Globus pallidus (tissue), 1 donor: ENCODE measurements around the gene MCTP1.
A peak's percentile ranks its signal among the peaks of the same experiment; 100 is the strongest.

Experiments
- DNase-seq: peaks from one replicate; pipeline ENCODE4 v3.0.0-alpha.2; 2015; ENCODE audit warnings: low spot score

Gene MCTP1

DNA sequence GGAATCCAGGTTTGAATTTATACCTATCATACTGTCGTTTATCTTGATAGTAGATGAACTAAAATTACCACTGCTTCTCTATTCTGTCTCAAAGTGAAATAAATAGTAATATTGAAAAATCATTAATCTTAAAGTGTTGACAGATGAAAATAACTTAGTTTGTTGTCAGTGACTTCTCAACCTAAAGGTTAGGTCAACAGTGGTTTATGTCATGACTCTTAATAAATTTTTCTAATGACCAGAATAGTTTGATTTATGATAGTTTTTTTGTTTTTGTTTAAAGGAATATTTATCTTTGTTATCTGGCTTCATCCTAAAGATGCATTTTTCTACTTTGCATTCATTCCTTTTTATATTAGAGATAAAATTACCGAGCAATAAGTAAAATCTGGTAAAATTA is 585.3 kb downstream of the MCTP1 start:
- no peak for DNase-seq

DNA sequence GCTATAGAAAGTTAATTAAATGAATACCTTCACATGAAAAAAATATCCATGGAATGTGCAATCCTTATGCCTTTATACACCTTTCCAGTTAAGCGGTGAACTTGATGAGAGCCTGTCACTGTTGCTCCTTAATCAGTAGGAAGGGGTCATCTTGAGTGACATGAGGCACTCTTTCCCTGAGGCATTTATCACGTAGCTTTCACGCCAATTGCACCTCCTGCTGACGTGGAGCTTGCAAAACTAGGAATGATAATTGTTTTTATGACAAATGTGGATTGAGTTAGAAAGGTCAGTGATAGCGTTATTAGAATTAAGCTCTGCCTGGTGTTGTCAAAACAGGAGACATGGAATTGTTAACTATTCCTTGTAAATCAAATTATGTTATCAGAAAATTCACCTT is 586.7 kb downstream of the MCTP1 start:
- DNase-seq = no peak

DNA sequence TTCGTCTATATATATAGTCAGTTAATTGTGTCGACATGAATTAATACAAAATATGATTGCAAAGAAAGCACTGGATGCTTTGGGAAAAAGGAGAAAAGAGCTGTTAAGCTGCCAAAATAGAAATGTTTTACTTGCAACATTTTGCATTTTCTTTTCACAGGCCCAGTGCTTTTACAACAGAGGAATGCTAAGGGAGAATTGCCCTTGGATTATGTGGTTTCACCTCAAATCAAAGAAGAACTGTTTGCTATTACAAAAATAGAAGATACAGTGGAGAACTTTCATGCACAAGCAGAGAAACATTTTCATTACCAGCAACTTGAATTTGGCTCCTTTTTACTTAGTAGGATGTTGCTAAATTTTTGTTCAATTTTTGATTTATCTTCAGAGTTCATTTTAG is 590.2 kb downstream of the MCTP1 start:
- no peak for DNase-seq

DNA sequence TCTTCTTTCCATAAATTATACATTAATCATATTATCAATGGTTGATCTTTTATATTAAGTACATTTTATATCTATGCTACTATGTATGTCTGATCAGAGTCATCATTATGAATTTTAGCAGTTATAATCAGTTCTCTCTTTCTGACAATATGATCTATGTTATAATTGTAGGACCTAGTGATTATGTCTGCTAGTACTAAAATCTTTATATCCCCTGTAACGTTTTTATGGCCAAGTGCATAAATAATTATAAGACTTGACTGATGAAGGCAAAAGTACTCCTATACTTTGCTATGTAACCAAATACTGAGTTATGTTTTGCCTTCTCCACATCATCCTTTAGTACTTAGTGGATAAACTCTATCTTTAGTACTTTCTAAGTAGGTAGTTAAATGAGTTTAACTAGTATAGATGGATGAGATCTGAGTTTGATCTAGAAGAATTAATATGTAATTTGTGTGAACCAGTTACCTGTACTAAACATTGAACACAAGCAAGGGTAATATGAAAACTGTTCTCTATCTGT is 591.0 kb downstream of the MCTP1 start:
- no peak for DNase-seq

- DNase-seq = peak; percentile 16
Measured at GRCh38 chr5:94693043-94693822, 591.7 kb downstream of the MCTP1 start.

DNA sequence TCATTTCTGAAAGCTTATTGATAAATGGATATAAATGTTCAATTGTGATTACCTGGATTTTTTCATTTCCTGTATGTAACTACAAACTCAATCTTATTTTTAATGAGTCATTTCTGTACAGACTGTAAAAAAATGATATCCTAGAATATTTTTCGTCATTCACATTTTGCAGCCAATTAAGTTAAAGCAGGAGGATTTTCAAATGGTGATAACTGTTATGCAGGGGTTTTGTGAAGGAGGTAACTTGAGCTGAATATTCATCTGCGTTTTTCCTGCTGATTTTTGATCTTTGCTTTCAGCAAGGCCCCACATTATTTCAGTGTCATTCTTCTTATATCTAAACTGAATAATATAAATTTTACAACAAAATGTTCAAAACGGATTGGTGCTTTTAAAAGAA is 592.3 kb downstream of the MCTP1 start:
- no peak for DNase-seq

DNA sequence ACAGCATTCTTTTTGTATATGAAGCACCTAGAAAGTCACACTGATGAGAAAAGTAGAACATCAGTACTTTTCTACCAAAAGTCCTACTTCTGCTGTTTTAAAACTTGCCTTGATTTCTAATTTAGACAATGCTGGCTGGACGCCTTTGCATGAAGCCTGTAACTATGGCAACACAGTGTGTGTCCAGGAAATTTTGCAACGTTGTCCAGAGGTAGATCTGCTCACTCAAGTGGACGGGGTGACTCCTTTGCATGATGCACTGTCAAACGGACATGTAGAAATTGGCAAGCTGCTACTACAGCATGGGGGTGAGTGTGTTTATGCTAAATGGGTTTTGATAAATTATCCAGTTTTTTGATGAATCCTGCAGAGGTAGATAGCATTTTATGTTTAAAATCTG is 592.9 kb downstream of the MCTP1 start:
- peak; percentile 16 for DNase-seq

- no peak for DNase-seq
Measured at GRCh38 chr5:94691291-94691690, 593.6 kb downstream of the MCTP1 start.

DNA sequence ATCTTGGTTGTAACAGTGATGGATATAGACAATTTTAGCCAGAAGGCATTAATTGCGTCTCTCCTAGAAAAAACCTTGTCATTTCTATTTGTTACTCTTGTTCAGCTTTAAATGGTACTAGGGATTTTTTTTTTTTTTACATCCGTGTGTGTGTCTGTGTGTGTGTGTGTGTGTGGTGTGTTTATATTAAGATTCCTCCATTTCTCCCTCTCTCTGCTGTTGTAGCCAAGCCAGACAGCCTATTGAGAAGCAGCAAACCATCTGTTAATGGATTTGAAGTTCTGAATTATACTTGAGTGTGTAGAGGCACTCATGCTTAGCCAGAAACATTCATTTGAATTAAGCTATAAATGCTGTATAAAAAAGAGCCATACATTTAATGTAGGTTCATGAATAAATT is 594.1 kb downstream of the MCTP1 start:
- DNase-seq = no peak

DNA sequence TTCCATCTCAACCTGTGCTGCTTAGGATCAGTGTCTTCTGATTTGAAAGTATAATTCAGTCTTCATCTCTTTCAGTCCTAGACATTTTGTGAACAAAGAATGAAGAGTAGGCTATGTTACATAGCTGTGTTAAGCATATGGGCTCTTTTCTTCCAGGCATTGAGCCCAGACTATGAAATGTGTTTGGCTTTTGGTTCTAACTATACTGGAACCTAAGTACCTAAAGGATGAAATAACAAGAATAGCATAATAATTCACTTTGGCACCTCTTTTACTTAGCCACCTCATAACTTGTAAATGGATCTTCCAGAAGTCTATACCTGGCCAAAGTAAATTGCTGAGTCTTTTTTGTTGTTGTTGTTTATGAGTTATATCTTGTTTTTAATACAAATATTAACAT is 595.0 kb downstream of the MCTP1 start:
- DNase-seq = no peak

GRCh38 chr5:94682814-94683520 is 601.9 kb downstream of the MCTP1 start:
- DNase-seq = no peak

- no peak for DNase-seq
Measured at GRCh38 chr5:94675965-94676618, 608.8 kb downstream of the MCTP1 start.

DNA sequence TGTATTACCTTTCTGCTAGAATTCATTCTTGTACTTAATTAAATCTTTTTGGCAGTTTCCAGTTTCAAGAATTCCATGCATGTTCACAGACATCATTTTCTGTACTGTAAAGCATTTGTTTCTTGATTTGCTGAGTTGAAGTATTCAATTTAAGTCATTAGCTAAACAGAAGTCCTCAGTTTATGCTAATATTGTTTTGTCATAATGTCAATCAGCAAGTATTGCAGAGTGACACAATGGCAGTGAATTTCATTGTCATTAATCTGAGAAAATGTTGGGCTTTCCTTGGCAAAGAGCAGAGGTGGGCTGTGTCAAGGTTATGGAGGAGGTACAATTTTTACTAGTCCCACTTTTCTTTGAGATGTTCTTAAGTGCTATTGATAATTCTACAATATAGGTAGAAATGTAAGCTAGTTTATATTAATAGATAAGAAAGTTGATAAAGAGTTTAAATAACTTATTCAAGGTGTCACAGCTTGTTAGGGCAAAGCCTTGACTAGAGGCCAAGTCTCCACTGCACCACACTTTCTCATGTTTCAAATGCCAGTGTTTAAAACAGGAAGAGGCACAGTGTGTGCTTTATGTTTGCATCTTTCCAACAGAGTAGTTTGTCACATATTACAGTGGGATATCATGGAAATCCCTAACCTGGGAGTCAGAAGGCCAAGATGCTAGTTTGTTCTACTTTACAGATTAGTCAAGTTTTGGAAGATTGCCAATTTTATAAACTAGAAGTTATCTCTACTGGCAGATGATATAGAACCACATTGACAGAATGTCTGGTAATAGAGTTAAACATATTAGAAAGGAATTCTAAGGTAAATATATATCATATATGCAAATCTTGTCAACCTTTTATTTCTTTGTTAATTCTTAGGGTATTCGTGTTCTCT is 610.2 kb downstream of the MCTP1 start:
- no peak for DNase-seq

DNA sequence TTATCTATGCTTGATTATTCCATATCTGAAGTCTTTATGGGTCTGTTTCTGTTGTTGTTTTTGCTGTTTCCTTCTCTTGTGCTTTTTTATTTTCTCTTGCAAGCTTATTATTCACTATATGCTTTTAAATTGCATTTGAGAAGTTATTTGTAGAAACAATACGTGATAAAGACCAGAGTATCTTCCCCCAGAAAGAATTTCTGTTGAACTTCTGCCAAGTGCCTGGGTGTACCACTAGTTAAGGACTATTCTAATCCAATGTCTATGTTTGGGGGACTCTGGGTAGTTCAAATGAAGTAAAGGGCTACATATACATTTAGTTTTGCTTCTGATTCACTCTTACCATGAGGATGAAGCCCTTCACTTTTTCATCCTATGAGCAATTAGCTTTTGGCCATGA is 612.1 kb downstream of the MCTP1 start:
- no peak for DNase-seq

DNA sequence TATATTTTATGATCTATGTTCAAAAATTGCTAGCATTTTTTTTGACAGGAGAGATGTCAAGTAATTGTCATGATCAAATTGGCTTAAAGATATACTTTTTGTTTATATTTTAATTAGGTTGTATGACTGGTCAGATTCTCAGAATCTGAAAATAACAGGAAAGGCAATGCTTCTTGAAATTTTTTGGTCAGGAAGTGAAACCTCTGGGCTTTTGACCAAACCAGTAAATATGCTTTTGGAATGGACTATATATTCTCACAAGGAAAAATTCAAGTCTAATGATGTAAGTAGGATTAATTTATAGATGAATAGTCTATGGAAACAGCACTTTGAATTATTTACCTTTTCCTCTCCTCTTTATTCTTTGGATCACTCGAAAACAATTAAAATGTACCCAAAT is 614.2 kb downstream of the MCTP1 start:
- no peak for DNase-seq

GRCh38 chr5:94667937-94668336 is 617.0 kb downstream of the MCTP1 start:
- DNase-seq = no peak

DNA sequence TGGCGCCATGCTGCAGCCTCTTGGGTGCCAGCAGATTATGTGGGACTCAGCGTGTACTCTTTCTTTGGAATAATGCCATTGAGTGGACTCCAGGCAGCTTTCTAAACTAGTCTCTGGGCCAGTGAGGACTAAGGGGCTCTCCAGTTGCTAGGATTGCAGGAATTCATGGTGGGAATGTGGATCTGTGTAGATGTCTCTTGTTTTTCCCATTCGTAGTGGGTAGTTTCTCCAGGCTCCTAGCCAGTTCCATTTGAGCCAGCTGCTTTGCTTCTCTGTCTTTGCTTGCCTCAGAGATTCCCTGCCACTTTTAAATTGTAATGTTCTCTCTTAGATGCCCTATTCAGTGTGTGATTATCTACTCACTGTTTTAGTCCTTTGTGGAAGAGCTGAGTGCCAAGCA is 623.8 kb downstream of the MCTP1 start:
- peak; percentile 22 for DNase-seq

- no peak for DNase-seq
Measured at GRCh38 chr5:94660506-94660905, 624.4 kb downstream of the MCTP1 start.

- no peak for DNase-seq
Measured at GRCh38 chr5:94658272-94658671, 626.6 kb downstream of the MCTP1 start.
